ENCODE results near the gene VPS9D1.
A peak's percentile ranks its signal among the peaks of the same experiment; 100 is the strongest.

The VPS9D1 gene

DNA sequence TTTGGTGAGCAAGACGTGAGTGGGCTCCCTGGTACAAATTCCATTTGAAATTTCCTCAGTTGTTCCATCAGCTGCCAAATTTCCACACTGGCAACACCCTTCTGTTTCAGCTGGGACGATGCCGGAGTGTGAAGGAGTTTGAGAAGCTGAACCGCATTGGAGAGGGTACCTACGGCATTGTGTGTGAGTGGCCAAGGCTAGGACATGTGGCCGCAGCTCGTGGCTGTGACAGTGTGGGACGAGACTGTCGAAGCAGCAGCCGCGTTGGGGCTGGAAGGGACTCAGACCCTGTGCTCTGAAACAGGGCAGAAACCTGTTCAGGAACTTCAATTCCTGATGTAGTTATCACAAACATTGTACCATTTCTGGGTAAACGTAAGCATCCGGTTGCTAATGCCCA lies 31.6 kb downstream of the VPS9D1 start:
- Histone ChIP-seq H3K4me3 (ENCODE audit: low read length) (no peak overlapping the region), H3K79me2 (ENCODE audit: low read length) (peaks cover 18% of the 10 kb centered on the region), H3K27me3 (ENCODE audit: low read depth, low read length) (no peaks in the 10 kb centered on the region), H3K9me3 (ENCODE audit: insufficient read depth, low read length) (peaks cover 3% of the 10 kb centered on the region), H4K20me1 (ENCODE audit: insufficient read depth, low read length) (no peaks in the 10 kb centered on the region), H3K27ac (ENCODE audit: low read length) (no peak overlapping the region), H3K9ac (ENCODE audit: low read length) (no peak overlapping the region), H3K36me3 (replicated peaks; ENCODE audit: low read depth, low read length) (peaks cover 33% of the 10 kb centered on the region), H2AFZ (ENCODE audit: low read depth, low read length) (no peak overlapping the region), H3K4me1 (ENCODE audit: low read length) (peaks cover 8% of the 10 kb centered on the region), H3K4me2 (ENCODE audit: low read length) (no peak overlapping the region)
- TF ChIP-seq CTCF (IDR thresholded peaks at IDR 0.05; ENCODE audit: low read depth, low read length) (no peak), EZH2phosphoT487 (IDR thresholded peaks at IDR 0.05; ENCODE audit: low read depth) (no peak)

GRCh38 chr16:89688395-89688794 lies 32.3 kb downstream of the VPS9D1 start:
- Histone ChIP-seq H3K4me3 (ENCODE audit: low read length) (no peak overlapping the region), H4K20me1 (ENCODE audit: insufficient read depth, low read length) (no peaks in the 10 kb centered on the region), H3K9ac (ENCODE audit: low read length) (no peak overlapping the region), H3K4me2 (ENCODE audit: low read length) (no peak overlapping the region), H3K27ac (ENCODE audit: low read length) (no peak overlapping the region), H3K27me3 (ENCODE audit: low read depth, low read length) (no peaks in the 10 kb centered on the region), H2AFZ (ENCODE audit: low read depth, low read length) (no peak overlapping the region), H3K4me1 (ENCODE audit: low read length) (peaks cover 8% of the 10 kb centered on the region), H3K9me3 (ENCODE audit: insufficient read depth, low read length) (peaks cover 3% of the 10 kb centered on the region), H3K36me3 (replicated peaks; ENCODE audit: low read depth, low read length) (peaks cover 33% of the 10 kb centered on the region), H3K79me2 (ENCODE audit: low read length) (peaks cover 18% of the 10 kb centered on the region)
- TF ChIP-seq CTCF (IDR thresholded peaks at IDR 0.05; ENCODE audit: low read depth, low read length) (no peak), EZH2phosphoT487 (IDR thresholded peaks at IDR 0.05; ENCODE audit: low read depth) (no peak)

DNA sequence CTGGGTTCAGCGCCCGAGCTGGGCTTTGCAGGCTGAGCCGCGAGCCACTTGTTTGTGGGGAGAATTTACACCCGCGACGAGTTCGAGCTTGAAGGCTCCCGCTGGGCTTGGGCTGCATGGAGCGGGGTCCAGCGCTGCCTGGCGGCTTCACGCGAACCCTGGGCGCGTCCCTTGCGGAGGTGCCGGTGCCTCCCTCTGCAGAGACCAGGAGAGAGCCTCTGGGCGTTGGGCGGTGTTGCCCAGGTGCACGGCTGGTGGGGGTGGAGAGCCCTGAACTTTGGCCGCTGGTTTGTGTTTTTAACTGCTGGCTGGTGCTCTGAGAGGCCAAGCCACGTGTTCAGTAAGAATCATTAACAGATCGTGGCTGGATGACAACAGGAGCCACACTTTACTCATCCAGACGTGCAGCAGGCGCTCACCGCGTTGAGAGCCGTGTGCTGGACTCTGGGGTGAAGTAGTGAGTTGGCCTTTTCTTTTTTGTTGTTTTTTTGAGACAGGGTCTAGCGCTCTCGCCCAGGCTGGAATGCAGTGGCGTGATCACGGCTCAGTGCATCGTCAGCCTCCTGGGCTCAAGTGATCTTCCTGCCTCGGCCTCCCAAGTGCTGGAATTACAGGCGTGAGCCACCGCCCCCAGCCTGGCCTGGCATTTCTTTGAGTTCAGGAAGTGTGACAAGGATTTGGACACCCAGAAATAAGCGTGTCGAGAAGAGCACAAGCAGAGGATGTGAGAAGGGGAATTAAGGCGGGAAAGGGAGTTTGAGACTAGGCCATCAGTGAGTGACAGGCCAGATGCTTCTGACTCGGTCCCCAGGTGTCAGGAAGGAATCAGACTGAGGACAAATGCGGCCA lies 33.4 kb downstream of the VPS9D1 start:
- Histone ChIP-seq H3K79me2 (ENCODE audit: low read length) (peaks cover 18% of the 10 kb centered on the region), H3K4me3 (ENCODE audit: low read length) (peak overlapping the region; percentile 91), H3K27ac (ENCODE audit: low read length) (peak overlapping the region; percentile 83), H3K9ac (ENCODE audit: low read length) (peak overlapping the region; percentile 89), H3K36me3 (replicated peaks; ENCODE audit: low read depth, low read length) (peaks cover 34% of the 10 kb centered on the region), H4K20me1 (ENCODE audit: insufficient read depth, low read length) (no peaks in the 10 kb centered on the region), H3K9me3 (ENCODE audit: insufficient read depth, low read length) (peaks cover 3% of the 10 kb centered on the region), H2AFZ (ENCODE audit: low read depth, low read length) (peak overlapping the region; percentile 83; the same call in 1 of the 2 replicates), H3K4me1 (ENCODE audit: low read length) (peaks cover 8% of the 10 kb centered on the region), H3K4me2 (ENCODE audit: low read length) (peak overlapping the region; percentile 70), H3K27me3 (ENCODE audit: low read depth, low read length) (no peaks in the 10 kb centered on the region)
- TF ChIP-seq EZH2phosphoT487 (IDR thresholded peaks at IDR 0.05; ENCODE audit: low read depth) = no peak
- no peak for TF ChIP-seq CTCF (IDR thresholded peaks at IDR 0.05; ENCODE audit: low read depth, low read length)

DNA sequence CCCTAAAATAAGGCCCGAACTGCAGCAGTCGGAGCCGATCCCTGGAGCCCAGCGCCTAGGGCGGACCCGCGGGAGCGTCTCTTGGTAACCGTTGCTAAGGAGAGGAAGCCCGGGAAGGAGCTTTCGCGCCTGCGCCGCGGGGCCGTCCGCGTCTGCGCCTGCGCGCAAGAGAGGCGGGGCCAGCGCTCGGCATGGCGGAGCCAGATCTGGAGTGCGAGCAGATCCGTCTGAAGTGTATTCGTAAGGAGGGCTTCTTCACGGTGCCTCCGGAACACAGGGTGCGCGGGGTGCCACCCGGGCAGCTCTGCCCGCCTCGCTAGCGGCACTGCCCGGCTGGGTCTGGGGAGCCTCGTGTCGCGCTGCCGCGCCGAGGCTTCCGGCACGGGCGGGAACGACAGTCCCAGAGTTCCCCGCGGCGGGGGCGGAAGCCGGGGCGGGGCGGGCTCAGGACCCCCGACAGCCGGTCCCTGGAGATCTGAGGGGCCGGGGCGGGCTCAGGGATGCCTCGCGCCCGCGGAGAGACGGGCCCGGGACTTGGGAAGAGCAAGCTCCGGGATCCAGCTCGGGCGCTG lies 34.1 kb downstream of the VPS9D1 start, which contains the start of gene CDK10:
Gene CDK10 (plus strand): TSS at position 170 of the 572 bp plus-strand sequence. CDS start 22 bp downstream, at position 192.
- Histone ChIP-seq H3K9ac (ENCODE audit: low read length) (peak within 1 kb of the TSS; percentile 89), H3K36me3 (replicated peaks; ENCODE audit: low read depth, low read length) (peaks cover 32% of the 10 kb centered on the region), H2AFZ (ENCODE audit: low read depth, low read length) (peak within 1 kb of the TSS; percentile 83)

More for the DNA sequence above, 34.1 kb downstream of the VPS9D1 start, which contains the start of gene CDK10:
- H3K4me3 ChIP-seq (ENCODE audit: low read length) = peak within 1 kb of the TSS; percentile 91
- no peaks in the 10 kb centered on the region for H3K27me3 ChIP-seq (ENCODE audit: low read depth, low read length)
- H3K4me1 ChIP-seq (ENCODE audit: low read length) = peaks cover 8% of the 10 kb centered on the region
- H3K79me2 ChIP-seq (ENCODE audit: low read length) = peaks cover 18% of the 10 kb centered on the region
- peak within 1 kb of the TSS; percentile 83 for H3K27ac ChIP-seq (ENCODE audit: low read length)
- H3K4me2 ChIP-seq (ENCODE audit: low read length) = peak within 1 kb of the TSS; percentile 70
- TF ChIP-seq EZH2phosphoT487 (IDR thresholded peaks at IDR 0.05; ENCODE audit: low read depth) = no peak
- no peaks in the 10 kb centered on the region for H4K20me1 ChIP-seq (ENCODE audit: insufficient read depth, low read length)
- peaks cover 3% of the 10 kb centered on the region for H3K9me3 ChIP-seq (ENCODE audit: insufficient read depth, low read length)
